Measurements from ENCODE around the gene ARSD. TPM values are rescaled to one million over a fixed set of nuclear protein-coding genes. Genes with fewer than 3 reads are reported as not detected.
"Not testable (repeated sequence)": the region's sequence is repeated elsewhere in the genome, so short reads cannot be mapped to it uniquely, and the experiment has no call there.

Gene ARSD
- total RNA-seq, 1 donor from 2014 or later: 7.3 TPM

- no peaks in the 10 kb centered on the region for H3K9me3 ChIP-seq (ENCODE audit: insufficient read depth, low read depth, low read length)
- Mint-ChIP-seq H3K27me3 (ENCODE audit: low read depth, unreplicated experiment) (no peaks in the 10 kb centered on the region), H3K4me1 (ENCODE audit: low read depth, unreplicated experiment) (no peaks in the 10 kb centered on the region), H3K27ac (ENCODE audit: unreplicated experiment) (no peak overlapping the region), H3K36me3 (ENCODE audit: low read depth, unreplicated experiment) (no peaks in the 10 kb centered on the region), H3K4me3 (ENCODE audit: unreplicated experiment) (no peak overlapping the region), H3K9me3 (ENCODE audit: unreplicated experiment) (no peaks in the 10 kb centered on the region)
- no peaks in the 10 kb centered on the region for H3K4me1 ChIP-seq (ENCODE audit: insufficient read depth, low read length)
- H3K36me3 ChIP-seq (ENCODE audit: insufficient read depth, low read length): no peaks in the 10 kb centered on the region
- H3K4me3 ChIP-seq (ENCODE audit: insufficient read depth, low read depth, low read length): no peak overlapping the region
- no peaks in the 10 kb centered on the region for H4K20me1 ChIP-seq (ENCODE audit: insufficient read depth, low read length)
- no peak overlapping the region for H3K27ac ChIP-seq (ENCODE audit: low read depth, low read length)
- no peaks in the 10 kb centered on the region for H3K27me3 ChIP-seq (ENCODE audit: insufficient read depth, low read length)
- no peak overlapping the region for H3K9ac ChIP-seq (ENCODE audit: low read length)
- H2AFZ ChIP-seq (ENCODE audit: low read depth, low read length): no peak overlapping the region
- H3K4me2 ChIP-seq (ENCODE audit: low read length): no peak overlapping the region
- no peak for DNase-seq (ENCODE audit: low read depth)
- TF ChIP-seq CTCF (IDR thresholded peaks at IDR 0.05; ENCODE audit: insufficient read depth, low read depth, low read length): no peak
- no peak for TF ChIP-seq EZH2 (IDR thresholded peaks at IDR 0.05; ENCODE audit: insufficient read depth, low read length)
- no peak for FAIRE-seq
- H3K79me2 ChIP-seq (ENCODE audit: insufficient read depth, low read length): no peaks in the 10 kb centered on the region
Measured at GRCh38 chrX:2954541-2954940, 25.4 kb upstream of the ARSD start.

GRCh38 chrX:2937942-2938341, 8.8 kb upstream of the ARSD start:
- H3K4me1 Mint-ChIP-seq (ENCODE audit: low read depth, unreplicated experiment); H3K9me3 ChIP-seq (ENCODE audit: insufficient read depth, low read depth, low read length); H3K27ac ChIP-seq (ENCODE audit: low read depth, low read length); H3K27me3 ChIP-seq (ENCODE audit: insufficient read depth, low read length); H3K27me3 Mint-ChIP-seq (ENCODE audit: low read depth, unreplicated experiment); H3K79me2 ChIP-seq (ENCODE audit: insufficient read depth, low read length); H3K4me1 ChIP-seq (ENCODE audit: insufficient read depth, low read length); H3K4me3 Mint-ChIP-seq (ENCODE audit: unreplicated experiment); H4K20me1 ChIP-seq (ENCODE audit: insufficient read depth, low read length); H3K9ac ChIP-seq (ENCODE audit: low read length); H3K36me3 ChIP-seq (ENCODE audit: insufficient read depth, low read length); H3K9me3 Mint-ChIP-seq (ENCODE audit: unreplicated experiment); FAIRE-seq; H3K36me3 Mint-ChIP-seq (ENCODE audit: low read depth, unreplicated experiment); DNase-seq (ENCODE audit: low read depth); H3K4me2 ChIP-seq (ENCODE audit: low read length); H2AFZ ChIP-seq (ENCODE audit: low read depth, low read length); H3K27ac Mint-ChIP-seq (ENCODE audit: unreplicated experiment); H3K4me3 ChIP-seq (ENCODE audit: insufficient read depth, low read depth, low read length): not testable (repeated sequence)

- H3K4me3 Mint-ChIP-seq (ENCODE audit: unreplicated experiment): no peak overlapping the region
- DNase-seq (ENCODE audit: low read depth): no peak
- H3K9me3 ChIP-seq (ENCODE audit: insufficient read depth, low read depth, low read length): no peaks in the 10 kb centered on the region
- no peaks in the 10 kb centered on the region for H3K79me2 ChIP-seq (ENCODE audit: insufficient read depth, low read length)
- no peaks in the 10 kb centered on the region for H3K27me3 ChIP-seq (ENCODE audit: insufficient read depth, low read length)
- H4K20me1 ChIP-seq (ENCODE audit: insufficient read depth, low read length): no peaks in the 10 kb centered on the region
- FAIRE-seq: no peak
- no peaks in the 10 kb centered on the region for H3K4me1 ChIP-seq (ENCODE audit: insufficient read depth, low read length)
- H3K27ac Mint-ChIP-seq (ENCODE audit: unreplicated experiment): no peak overlapping the region
- no peak overlapping the region for H3K4me3 ChIP-seq (ENCODE audit: insufficient read depth, low read depth, low read length)
- no peaks in the 10 kb centered on the region for H3K27me3 Mint-ChIP-seq (ENCODE audit: low read depth, unreplicated experiment)
- no peak for TF ChIP-seq EZH2 (IDR thresholded peaks at IDR 0.05; ENCODE audit: insufficient read depth, low read length)
- no peak for TF ChIP-seq CTCF (IDR thresholded peaks at IDR 0.05; ENCODE audit: insufficient read depth, low read depth, low read length)
- H3K4me1 Mint-ChIP-seq (ENCODE audit: low read depth, unreplicated experiment): no peaks in the 10 kb centered on the region
- H3K4me2 ChIP-seq (ENCODE audit: low read length): no peak overlapping the region
- no peak overlapping the region for H3K9ac ChIP-seq (ENCODE audit: low read length)
- H3K9me3 Mint-ChIP-seq (ENCODE audit: unreplicated experiment): peaks cover 2% of the 10 kb centered on the region
- no peak overlapping the region for H3K27ac ChIP-seq (ENCODE audit: low read depth, low read length)
- H3K36me3 ChIP-seq (ENCODE audit: insufficient read depth, low read length): no peaks in the 10 kb centered on the region
- peaks cover 1% of the 10 kb centered on the region for H3K36me3 Mint-ChIP-seq (ENCODE audit: low read depth, unreplicated experiment)
- no peak overlapping the region for H2AFZ ChIP-seq (ENCODE audit: low read depth, low read length)
Measured at GRCh38 chrX:2934715-2935710, 5.9 kb upstream of the ARSD start.
